WTC11 (cell line): Measurements from ENCODE around the gene CLEC16A. TPM values are rescaled to one million over a fixed set of nuclear protein-coding genes. Genes with fewer than 3 reads are reported as not detected.

Source experiments
- ATAC-seq: fragments of 200-7000 bp; cut with Tn5 transposase; 2 replicates; pipeline ENCODE4 v1.10.0; 2021; ENCODE audit warnings: mild to moderate bottlenecking, moderate library complexity
- CTCF ChIA-PET: fragments of 300-600 bp; sonication (Branson Sonifier 250); formaldehyde crosslinking; loops from one replicate; lab custom pipeline; 2021; ENCODE audit warnings: antibody characterized with exemption; lab: Charles Lee
- POLR2A ChIA-PET: fragments of 350-600 bp; sonication (Branson Sonifier 250); formaldehyde crosslinking; loops from one replicate; lab custom pipeline; 2021; ENCODE audit warnings: antibody characterized with exemption; lab: Charles Lee
- DNase-seq: peaks from one replicate; pipeline ENCODE4 v3.0.0; 2021; ENCODE audit warnings: low spot score
- H3K27ac Mint-ChIP-seq: 2 replicates; pipeline ENCODE4 v1.8.0; 2021; ENCODE audit warnings: mixed read lengths
- H3K27me3 Mint-ChIP-seq: 2 replicates; pipeline ENCODE4 v1.8.0; 2021; ENCODE audit warnings: low read depth, mild to moderate bottlenecking, moderate library complexity, mixed read lengths
- H3K36me3 Mint-ChIP-seq: 2 replicates; pipeline ENCODE4 v1.8.0; 2021; ENCODE audit warnings: mixed read lengths
- H3K4me1 Mint-ChIP-seq: 2 replicates; pipeline ENCODE4 v1.8.0; 2022; ENCODE audit warnings: mixed read lengths
- H3K4me3 Mint-ChIP-seq: 2 replicates; pipeline ENCODE4 v1.8.0; 2021; ENCODE audit warnings: mild to moderate bottlenecking, moderate library complexity, mixed read lengths
- H3K9me3 Mint-ChIP-seq: 2 replicates; pipeline ENCODE4 v1.8.0; 2021; ENCODE audit warnings: mixed read lengths
- ATF3 ChIP-seq: sonication (generic); formaldehyde crosslinking; conservative IDR thresholded peaks from 2 replicates; pipeline ENCODE4 v1.8.1; 2022; ENCODE audit warnings: mild to moderate bottlenecking, missing genetic modification reagents
- FOXJ3 ChIP-seq: sonication (generic); formaldehyde crosslinking; IDR thresholded peaks from 2 replicates; pipeline ENCODE4 v1.9.0; 2021; ENCODE audit warnings: missing genetic modification reagents, mild to moderate bottlenecking, borderline replicate concordance
- FOXP1 ChIP-seq: sonication (generic); formaldehyde crosslinking; IDR thresholded peaks from 2 replicates; pipeline ENCODE4 v1.8.0; 2022; ENCODE audit warnings: missing genetic modification reagents, mild to moderate bottlenecking, moderate library complexity, borderline replicate concordance
- GABPB1 ChIP-seq: sonication (generic); formaldehyde crosslinking; IDR thresholded peaks from 2 replicates; pipeline ENCODE4 v1.8.1; 2023; ENCODE audit warnings: mild to moderate bottlenecking, missing genetic modification reagents
- HMGA2 ChIP-seq: fragments of 250-450 bp; sonication (Bioruptor Pico); IDR thresholded peaks from 2 replicates; pipeline ENCODE4 v1.4.0; 2021; ENCODE audit warnings: mild to moderate bottlenecking, moderate library complexity
- HMGXB4 ChIP-seq: sonication (generic); formaldehyde crosslinking; IDR thresholded peaks from 2 replicates; pipeline ENCODE4 v1.8.1; 2023; ENCODE audit warnings: mild to moderate bottlenecking, moderate library complexity, missing genetic modification reagents
- MAX ChIP-seq: sonication (generic); formaldehyde crosslinking; IDR thresholded peaks from 2 replicates; pipeline ENCODE4 v1.8.0; 2022; ENCODE audit warnings: mild to moderate bottlenecking, missing genetic modification reagents
- SOX15 ChIP-seq: fragments of 250-450 bp; sonication (Bioruptor Pico); IDR thresholded peaks from 2 replicates; pipeline ENCODE4 v1.9.0; 2021; ENCODE audit warnings: mild to moderate bottlenecking
- TEAD1 ChIP-seq: sonication (generic); formaldehyde crosslinking; IDR thresholded peaks from 2 replicates; pipeline ENCODE4 v1.8.0; 2022; ENCODE audit warnings: mild to moderate bottlenecking, missing genetic modification reagents
- TEAD4 ChIP-seq: sonication (generic); formaldehyde crosslinking; IDR thresholded peaks from 2 replicates; pipeline ENCODE4 v1.8.0; 2022; ENCODE audit warnings: mild to moderate bottlenecking, missing genetic modification reagents
- USF1 ChIP-seq: sonication (generic); formaldehyde crosslinking; IDR thresholded peaks from 2 replicates; pipeline ENCODE4 v1.8.0; 2022; ENCODE audit warnings: mild to moderate bottlenecking, missing genetic modification reagents
- ZNF121 ChIP-seq: sonication (generic); formaldehyde crosslinking; IDR thresholded peaks from 2 replicates; pipeline ENCODE4 v1.8.0; 2023; ENCODE audit warnings: missing genetic modification reagents
- ZNF263 ChIP-seq: sonication (generic); formaldehyde crosslinking; IDR thresholded peaks from 2 replicates; pipeline ENCODE4 v1.8.1; 2022; ENCODE audit warnings: low read depth, mild to moderate bottlenecking, moderate library complexity, missing genetic modification reagents
- ZNF317 ChIP-seq: sonication (generic); formaldehyde crosslinking; IDR thresholded peaks from 2 replicates; pipeline ENCODE4 v1.8.1; 2023; ENCODE audit warnings: low read depth, mild to moderate bottlenecking, moderate library complexity, missing genetic modification reagents, borderline replicate concordance
- ZNF512 ChIP-seq: sonication (generic); formaldehyde crosslinking; IDR thresholded peaks from 2 replicates; pipeline ENCODE4 v1.8.1; 2022; ENCODE audit warnings: missing genetic modification reagents, borderline replicate concordance
- ZNF671 ChIP-seq: fragments of 250-450 bp; sonication (Bioruptor Pico); IDR thresholded peaks from 2 replicates; pipeline ENCODE4 v1.8.0; 2021; ENCODE audit warnings: mild to moderate bottlenecking
- total RNA-seq: library from RNA; stranded (reverse); gene quantifications from 3 replicates; pipeline ENCODE4 v1.2.3, GENCODE V29; 2021
- TF ChIP-seq, protein P1 (sequence below): sonication (generic); formaldehyde crosslinking; IDR thresholded peaks from 2 replicates; pipeline ENCODE4 v1.8.1; 2022; ENCODE audit warnings: low read depth, missing genetic modification reagents, borderline replicate concordance
- TF ChIP-seq, protein P2 (sequence below): sonication (generic); formaldehyde crosslinking; IDR thresholded peaks from 2 replicates; pipeline ENCODE4 v1.8.1; 2022; ENCODE audit warnings: mild to moderate bottlenecking, moderate library complexity, missing genetic modification reagents
- TF ChIP-seq, protein P3 (sequence below): fragments of 250-450 bp; sonication (Bioruptor Pico); IDR thresholded peaks from 2 replicates; pipeline ENCODE4 v1.9.0; 2021; ENCODE audit warnings: mild to moderate bottlenecking
- TF ChIP-seq, protein P4 (sequence below): sonication (generic); formaldehyde crosslinking; IDR thresholded peaks from 2 replicates; pipeline ENCODE4 v1.8.1; 2022; ENCODE audit warnings: low read depth, mild to moderate bottlenecking, moderate library complexity, missing genetic modification reagents, borderline replicate concordance
- TF ChIP-seq, protein P5 (sequence below): sonication (generic); formaldehyde crosslinking; IDR thresholded peaks from 2 replicates; pipeline ENCODE4 v1.8.0; 2023; ENCODE audit warnings: mild to moderate bottlenecking, missing genetic modification reagents

CLEC16A gene
- total RNA-seq, 1 experiment from 2014 or later: 14.4 TPM

- TF ChIP-seq, protein P1, sequence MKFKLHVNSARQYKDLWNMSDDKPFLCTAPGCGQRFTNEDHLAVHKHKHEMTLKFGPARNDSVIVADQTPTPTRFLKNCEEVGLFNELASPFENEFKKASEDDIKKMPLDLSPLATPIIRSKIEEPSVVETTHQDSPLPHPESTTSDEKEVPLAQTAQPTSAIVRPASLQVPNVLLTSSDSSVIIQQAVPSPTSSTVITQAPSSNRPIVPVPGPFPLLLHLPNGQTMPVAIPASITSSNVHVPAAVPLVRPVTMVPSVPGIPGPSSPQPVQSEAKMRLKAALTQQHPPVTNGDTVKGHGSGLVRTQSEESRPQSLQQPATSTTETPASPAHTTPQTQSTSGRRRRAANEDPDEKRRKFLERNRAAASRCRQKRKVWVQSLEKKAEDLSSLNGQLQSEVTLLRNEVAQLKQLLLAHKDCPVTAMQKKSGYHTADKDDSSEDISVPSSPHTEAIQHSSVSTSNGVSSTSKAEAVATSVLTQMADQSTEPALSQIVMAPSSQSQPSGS (CRISPR knock-in tag): no peak
- no peak for TF ChIP-seq HMGA2 (CRISPR knock-in tag)
Observed at GRCh38 chr16:11211977-11212797, 267.8 kb downstream of the CLEC16A start (continued).

DNA sequence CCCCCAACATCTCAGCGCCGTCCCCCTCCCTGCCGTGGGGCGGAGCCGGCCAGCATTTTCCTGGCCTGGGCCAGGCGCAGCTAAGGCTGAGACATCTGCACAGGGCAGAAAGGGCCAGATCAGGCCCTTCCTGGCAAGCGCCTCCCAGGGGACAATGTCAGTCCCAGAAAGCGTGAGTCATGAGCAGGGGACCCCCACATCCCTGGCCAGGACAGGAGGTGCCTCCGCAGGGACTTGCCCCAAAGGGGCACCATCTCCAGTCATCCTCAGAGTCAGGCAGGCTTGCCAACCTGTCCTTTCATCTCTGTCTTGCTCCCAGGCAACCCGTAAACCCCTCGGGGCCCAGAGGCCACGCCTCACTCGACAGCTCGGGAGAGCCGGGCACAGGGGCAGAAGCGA lies 268.4 kb downstream of the CLEC16A start:
- Mint-ChIP-seq H3K27ac (no peak overlapping the region), H3K36me3 (peaks cover 10% of the 10 kb centered on the region), H3K9me3 (peaks cover 24% of the 10 kb centered on the region), H3K27me3 (no peaks in the 10 kb centered on the region), H3K4me1 (no peaks in the 10 kb centered on the region), H3K4me3 (no peak overlapping the region)
- TF ChIP-seq HMGXB4 (CRISPR knock-in tag) (no peak), GABPB1 (CRISPR knock-in tag) (no peak), MAX (CRISPR knock-in tag) (no peak), ZNF512 (CRISPR knock-in tag) (no peak), ZNF317 (no peak), USF1 (no peak), SOX15 (CRISPR knock-in tag) (no peak), ZNF263 (CRISPR knock-in tag) (no peak), FOXP1 (CRISPR knock-in tag) (no peak), FOXJ3 (CRISPR knock-in tag) (no peak), TEAD1 (CRISPR knock-in tag) (no peak), ZNF671 (CRISPR knock-in tag) (no peak), TEAD4 (CRISPR knock-in tag) (no peak), ATF3 (CRISPR knock-in tag) (no peak), ZNF121 (CRISPR knock-in tag) (no peak)
- TF ChIP-seq, protein P2, sequence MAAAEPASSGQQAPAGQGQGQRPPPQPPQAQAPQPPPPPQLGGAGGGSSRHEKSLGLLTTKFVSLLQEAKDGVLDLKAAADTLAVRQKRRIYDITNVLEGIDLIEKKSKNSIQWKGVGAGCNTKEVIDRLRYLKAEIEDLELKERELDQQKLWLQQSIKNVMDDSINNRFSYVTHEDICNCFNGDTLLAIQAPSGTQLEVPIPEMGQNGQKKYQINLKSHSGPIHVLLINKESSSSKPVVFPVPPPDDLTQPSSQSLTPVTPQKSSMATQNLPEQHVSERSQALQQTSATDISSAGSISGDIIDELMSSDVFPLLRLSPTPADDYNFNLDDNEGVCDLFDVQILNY (CRISPR knock-in tag): no peak
- TF ChIP-seq, protein P3, sequence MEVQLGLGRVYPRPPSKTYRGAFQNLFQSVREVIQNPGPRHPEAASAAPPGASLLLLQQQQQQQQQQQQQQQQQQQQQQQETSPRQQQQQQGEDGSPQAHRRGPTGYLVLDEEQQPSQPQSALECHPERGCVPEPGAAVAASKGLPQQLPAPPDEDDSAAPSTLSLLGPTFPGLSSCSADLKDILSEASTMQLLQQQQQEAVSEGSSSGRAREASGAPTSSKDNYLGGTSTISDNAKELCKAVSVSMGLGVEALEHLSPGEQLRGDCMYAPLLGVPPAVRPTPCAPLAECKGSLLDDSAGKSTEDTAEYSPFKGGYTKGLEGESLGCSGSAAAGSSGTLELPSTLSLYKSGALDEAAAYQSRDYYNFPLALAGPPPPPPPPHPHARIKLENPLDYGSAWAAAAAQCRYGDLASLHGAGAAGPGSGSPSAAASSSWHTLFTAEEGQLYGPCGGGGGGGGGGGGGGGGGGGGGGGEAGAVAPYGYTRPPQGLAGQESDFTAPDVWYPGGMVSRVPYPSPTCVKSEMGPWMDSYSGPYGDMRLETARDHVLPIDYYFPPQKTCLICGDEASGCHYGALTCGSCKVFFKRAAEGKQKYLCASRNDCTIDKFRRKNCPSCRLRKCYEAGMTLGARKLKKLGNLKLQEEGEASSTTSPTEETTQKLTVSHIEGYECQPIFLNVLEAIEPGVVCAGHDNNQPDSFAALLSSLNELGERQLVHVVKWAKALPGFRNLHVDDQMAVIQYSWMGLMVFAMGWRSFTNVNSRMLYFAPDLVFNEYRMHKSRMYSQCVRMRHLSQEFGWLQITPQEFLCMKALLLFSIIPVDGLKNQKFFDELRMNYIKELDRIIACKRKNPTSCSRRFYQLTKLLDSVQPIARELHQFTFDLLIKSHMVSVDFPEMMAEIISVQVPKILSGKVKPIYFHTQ: no peak
- TF ChIP-seq, protein P4, sequence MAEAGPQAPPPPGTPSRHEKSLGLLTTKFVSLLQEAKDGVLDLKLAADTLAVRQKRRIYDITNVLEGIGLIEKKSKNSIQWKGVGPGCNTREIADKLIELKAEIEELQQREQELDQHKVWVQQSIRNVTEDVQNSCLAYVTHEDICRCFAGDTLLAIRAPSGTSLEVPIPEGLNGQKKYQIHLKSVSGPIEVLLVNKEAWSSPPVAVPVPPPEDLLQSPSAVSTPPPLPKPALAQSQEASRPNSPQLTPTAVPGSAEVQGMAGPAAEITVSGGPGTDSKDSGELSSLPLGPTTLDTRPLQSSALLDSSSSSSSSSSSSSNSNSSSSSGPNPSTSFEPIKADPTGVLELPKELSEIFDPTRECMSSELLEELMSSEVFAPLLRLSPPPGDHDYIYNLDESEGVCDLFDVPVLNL (CRISPR knock-in tag): no peak
- TF ChIP-seq, protein P5, sequence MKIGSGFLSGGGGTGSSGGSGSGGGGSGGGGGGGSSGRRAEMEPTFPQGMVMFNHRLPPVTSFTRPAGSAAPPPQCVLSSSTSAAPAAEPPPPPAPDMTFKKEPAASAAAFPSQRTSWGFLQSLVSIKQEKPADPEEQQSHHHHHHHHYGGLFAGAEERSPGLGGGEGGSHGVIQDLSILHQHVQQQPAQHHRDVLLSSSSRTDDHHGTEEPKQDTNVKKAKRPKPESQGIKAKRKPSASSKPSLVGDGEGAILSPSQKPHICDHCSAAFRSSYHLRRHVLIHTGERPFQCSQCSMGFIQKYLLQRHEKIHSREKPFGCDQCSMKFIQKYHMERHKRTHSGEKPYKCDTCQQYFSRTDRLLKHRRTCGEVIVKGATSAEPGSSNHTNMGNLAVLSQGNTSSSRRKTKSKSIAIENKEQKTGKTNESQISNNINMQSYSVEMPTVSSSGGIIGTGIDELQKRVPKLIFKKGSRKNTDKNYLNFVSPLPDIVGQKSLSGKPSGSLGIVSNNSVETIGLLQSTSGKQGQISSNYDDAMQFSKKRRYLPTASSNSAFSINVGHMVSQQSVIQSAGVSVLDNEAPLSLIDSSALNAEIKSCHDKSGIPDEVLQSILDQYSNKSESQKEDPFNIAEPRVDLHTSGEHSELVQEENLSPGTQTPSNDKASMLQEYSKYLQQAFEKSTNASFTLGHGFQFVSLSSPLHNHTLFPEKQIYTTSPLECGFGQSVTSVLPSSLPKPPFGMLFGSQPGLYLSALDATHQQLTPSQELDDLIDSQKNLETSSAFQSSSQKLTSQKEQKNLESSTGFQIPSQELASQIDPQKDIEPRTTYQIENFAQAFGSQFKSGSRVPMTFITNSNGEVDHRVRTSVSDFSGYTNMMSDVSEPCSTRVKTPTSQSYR (CRISPR knock-in tag): no peak
- POLR2A ChIA-PET: no interaction called here
- CTCF ChIA-PET: interaction anchor here (0.7 to 1.7 kb wide), 3 partner anchors 42 to 159 kb away, joined by 3 to 6 read pairs (median 4); no protein-coding TSS in a partner anchor
- DNase-seq (no peak), ATAC-seq (no peak)
